GM18502 (cell line): ENCODE results near the gene CEP250.

Source experiments
- ATAC-seq: cut with Tn5 transposase; IDR thresholded peaks from one replicate; pipeline ENCODE4 v1.9.1; 2021; ENCODE audit warnings: mild to moderate bottlenecking; ENCODE audit not compliant: unreplicated experiment, poor library complexity

The CEP250 gene

DNA sequence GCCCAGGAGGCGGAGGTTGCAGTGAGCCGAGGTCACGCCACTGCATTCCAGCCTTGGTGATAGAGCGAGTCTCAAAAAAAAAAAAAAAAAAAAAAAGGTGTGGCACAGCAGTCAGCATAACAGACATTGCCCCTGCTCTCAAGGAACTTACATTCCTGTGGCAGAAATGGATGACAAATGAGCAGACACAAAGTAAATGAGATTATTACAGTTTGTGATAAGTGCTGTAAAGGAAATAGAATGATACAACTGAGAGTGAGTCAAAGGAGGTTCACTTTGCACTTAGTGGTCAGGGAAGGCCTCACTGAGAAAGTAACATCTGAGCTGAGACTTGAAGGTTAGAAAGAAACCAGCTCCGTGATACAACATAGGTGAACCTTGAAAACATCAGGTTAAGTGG is 36.4 kb downstream of the CEP250 start:
- ATAC-seq: no peak

DNA sequence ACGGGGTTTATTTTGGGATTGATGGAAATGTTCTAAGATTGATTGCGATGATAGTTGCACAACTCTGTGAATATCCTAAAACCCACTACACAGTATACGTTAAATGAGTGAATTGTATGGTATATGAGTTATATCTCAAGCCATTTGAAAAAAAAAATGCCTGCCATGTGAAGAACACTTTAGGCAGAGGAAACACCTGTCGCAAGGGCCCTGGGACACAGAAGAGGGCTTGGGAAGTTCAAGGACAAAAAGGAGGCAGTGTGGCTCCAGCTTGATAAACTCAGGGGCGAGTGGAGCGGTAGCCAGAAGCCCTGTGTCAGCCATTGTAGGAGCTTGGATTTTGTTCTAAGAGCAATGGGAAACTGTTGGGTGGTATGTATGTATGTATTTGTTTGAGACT is 37.0 kb downstream of the CEP250 start:
- no peak for ATAC-seq

- ATAC-seq: no peak
Measured at GRCh38 chr20:35496481-35496880, 41.1 kb downstream of the CEP250 start.

- no peak for ATAC-seq
Measured at GRCh38 chr20:35497320-35497719, 41.9 kb downstream of the CEP250 start.

- ATAC-seq: no peak
Measured at GRCh38 chr20:35497780-35498189, 42.4 kb downstream of the CEP250 start.

- no peak for ATAC-seq
Measured at GRCh38 chr20:35499271-35499670, 43.9 kb downstream of the CEP250 start.

DNA sequence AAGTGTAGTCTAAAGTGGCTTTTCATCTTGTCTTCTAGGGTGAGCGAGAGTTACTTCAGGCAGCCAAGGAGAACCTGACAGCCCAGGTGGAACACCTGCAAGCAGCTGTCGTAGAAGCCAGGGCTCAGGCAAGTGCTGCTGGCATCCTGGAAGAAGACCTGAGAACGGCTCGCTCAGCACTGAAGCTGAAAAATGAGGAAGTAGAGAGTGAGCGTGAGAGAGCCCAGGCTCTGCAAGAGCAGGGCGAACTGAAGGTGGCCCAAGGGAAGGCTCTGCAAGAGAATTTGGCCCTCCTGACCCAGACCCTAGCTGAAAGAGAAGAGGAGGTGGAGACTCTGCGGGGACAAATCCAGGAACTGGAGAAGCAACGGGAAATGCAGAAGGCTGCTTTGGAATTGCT is 47.0 kb downstream of the CEP250 start:
- peak; percentile 65 for ATAC-seq

- no peak for ATAC-seq
Measured at GRCh38 chr20:35503281-35503680, 47.9 kb downstream of the CEP250 start.

DNA sequence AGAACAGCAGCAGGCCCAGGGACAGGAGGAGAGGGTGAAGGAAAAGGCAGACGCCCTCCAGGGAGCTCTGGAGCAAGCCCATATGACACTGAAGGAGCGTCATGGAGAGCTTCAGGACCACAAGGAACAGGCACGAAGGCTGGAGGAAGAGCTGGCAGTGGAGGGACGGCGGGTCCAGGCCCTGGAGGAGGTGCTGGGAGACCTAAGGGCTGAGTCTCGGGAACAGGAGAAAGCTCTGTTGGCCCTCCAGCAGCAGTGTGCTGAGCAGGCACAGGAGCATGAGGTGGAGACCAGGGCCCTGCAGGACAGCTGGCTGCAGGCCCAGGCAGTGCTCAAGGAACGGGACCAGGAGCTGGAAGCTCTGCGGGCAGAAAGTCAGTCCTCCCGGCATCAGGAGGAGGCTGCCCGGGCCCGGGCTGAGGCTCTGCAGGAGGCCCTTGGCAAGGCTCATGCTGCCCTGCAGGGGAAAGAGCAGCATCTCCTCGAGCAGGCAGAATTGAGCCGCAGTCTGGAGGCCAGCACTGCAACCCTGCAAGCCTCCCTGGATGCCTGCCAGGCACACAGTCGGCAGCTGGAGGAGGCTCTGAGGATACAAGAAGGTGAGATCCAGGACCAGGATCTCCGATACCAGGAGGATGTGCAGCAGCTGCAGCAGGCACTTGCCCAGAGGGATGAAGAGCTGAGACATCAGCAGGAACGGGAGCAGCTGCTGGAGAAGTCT is 48.6 kb downstream of the CEP250 start:
- no peak for ATAC-seq

DNA sequence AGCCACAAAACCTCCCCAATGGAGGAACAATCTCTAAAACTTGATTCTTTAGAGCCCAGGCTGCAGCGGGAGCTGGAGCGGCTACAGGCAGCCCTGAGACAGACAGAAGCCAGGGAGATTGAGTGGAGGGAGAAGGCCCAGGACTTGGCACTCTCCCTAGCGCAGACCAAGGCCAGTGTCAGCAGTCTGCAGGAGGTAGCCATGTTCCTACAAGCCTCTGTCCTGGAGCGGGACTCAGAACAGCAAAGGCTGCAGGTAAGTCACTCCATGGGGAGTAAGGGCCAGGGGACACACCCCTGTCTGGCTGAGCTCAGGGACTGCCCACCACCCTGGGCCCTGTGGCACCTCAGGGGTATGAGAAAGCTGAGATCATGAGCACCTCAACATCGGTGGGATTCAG is 49.4 kb downstream of the CEP250 start:
- ATAC-seq: no peak

- no peak for ATAC-seq
Measured at GRCh38 chr20:35506179-35506578, 50.8 kb downstream of the CEP250 start.

DNA sequence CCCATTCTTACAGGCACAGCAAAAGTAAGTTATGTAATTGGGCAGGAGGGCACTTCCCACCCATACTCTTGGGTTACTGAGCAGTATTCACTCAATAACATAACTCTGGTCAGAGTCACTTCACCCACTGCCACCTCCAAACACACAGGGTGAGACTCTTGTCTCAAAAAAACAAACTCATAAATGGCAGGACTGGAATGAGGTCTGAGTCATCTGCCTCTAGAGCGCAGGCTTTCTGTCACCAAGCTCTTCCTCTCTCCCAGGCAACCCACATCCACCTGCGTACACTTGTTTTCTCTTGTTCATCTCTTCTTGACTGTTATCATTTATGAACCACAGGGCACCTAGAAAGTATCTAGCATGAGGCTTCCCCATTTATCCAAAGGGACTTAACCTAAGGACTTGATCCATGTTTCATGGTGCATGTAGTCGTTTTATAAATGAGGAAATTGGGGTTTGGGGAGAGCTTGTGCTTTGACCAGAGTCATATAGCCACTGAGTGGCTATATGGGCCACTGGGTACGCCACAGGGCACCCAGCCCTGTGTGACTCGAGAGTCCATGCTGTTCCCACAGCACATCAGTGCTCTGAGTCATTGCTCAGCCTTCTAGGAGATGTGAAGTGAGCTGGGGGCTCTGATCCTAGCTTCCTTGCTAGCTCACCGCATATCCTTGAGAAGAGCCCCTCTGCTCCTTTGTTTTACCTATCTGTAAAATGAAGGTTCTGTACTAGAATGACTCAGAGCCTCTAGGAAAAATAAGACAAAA is 51.7 kb downstream of the CEP250 start:
- no peak for ATAC-seq

- ATAC-seq: no peak
Measured at GRCh38 chr20:35508493-35509218, 53.3 kb downstream of the CEP250 start.

DNA sequence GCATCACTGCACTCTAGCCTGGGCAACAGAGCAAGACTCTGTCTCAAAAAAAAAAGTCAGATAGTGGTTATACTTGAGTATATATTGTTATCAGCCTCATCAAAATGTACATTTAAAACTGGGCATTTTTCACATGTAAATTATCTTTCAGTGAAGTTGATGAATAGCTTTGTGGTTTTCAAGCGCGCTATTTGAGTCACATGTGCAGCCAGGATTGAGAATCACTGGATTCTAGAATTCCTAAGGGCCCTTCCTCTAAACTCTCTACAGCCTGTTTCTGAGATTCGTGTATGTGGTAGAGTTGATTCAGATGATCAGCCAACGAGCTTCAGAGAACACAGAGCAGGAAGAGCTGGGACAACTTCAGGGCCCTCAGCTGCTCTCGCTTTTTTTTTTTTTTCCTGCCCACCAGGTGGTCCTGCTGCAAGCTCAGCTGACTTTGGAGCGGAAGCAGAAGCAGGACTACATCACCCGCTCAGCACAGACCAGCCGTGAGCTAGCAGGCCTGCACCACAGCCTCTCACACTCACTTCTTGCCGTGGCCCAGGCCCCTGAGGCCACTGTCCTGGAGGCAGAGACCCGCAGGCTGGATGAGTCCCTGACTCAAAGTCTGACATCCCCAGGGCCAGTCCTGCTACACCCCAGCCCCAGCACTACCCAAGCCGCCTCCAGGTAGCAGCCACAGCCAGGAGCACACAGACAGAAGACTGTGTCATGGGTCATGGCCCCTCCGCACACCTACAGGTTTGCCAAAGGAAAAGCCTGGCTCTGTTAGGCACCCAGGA is 55.7 kb downstream of the CEP250 start:
- no peak for ATAC-seq

DNA sequence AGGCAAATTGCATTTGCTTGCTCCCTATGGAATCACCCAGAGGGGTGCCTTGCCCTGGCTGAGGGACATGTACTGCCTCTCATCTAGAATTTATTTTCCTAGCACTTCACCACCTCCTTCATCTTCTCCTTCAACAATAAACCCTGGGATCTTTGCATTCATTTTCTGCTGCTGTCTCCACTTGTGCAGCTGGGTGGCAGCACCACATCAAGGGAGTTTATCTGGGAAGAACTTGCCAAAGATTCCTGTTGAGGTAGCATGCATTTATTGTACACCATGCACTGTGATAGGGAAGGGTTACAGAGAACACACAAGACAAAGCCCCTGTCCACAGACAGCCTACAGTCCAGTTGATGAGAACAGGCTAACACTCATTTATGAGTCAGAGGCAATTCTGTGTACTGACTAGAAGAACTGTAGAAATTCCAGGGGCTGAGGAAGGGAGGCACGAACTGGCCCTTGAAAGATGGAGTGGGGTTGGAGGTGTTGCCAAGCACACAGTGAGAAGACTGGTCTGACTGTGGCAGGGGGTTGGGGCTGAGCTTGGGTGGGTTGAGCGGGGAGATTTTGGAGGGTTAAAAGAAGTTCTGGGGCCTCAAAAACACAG is 56.5 kb downstream of the CEP250 start:
- no peak for ATAC-seq

DNA sequence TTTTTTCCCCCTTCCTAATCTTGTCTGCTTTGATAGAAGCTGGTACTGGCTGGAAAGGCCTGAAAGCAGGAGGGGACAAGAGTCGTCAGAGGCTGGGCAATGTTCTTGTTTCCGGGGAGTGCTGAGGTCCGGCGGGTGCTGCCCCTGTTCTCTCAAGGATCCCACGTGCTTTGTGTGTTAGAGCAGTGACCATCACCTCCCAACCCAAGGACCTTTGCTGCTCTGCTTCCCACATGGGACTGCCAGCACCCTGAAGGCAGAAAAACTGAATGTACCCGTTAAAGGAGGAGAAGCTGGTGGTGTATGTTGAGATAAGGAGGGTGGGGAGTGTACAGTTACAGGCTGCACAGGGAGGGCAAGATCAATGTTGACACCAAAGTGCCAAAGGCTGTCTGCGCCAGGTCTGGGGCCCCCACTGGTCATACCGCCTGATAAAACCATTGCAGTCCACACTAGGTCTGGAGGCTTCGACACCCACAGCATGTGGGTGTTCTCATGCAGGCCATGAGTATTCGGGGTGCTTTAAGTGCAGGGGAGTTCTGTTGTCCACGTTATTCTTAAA is 59.1 kb downstream of the CEP250 start:
- no peak for ATAC-seq

DNA sequence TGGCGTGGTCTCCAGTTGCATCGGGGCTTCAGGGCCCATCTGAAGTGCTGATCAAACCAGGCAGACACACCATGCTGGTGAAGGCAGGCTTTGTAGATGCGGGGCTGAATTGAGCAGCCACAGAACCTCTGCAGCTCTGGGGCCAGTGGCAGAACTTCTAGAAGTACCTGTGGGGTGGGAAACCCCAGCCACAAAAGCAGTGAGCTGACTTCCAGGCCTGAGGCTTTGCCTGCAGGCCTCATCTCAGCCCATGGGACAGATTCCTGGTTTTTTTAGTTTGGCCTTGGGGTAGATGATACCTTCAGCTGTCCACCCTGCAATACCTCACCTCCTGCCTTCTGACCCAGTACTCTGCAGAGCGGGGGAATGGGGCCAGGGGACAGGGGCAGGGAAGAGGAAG is 59.9 kb downstream of the CEP250 start:
- ATAC-seq: no peak

- ATAC-seq: no peak
Measured at GRCh38 chr20:35515949-35516645, 60.7 kb downstream of the CEP250 start.

DNA sequence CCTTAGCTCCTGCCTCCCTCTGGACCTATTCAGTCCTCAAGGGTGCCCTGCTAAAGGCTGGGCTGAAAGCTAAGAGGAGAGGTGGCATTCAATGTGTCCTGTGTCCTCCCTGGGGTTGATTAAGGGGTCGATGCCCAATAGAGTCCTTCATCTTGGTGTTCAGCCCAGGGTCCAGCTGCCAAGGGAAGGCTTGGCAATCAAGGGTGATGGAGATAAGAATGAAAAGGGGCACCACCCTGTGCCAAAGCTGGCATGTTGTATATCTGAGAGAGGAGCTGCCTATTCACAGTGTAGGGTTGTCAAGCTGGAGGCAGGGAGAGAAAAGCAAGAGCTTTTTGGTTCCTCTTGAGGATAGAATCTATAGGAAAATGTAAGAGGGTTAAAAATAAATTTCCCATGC is 61.7 kb downstream of the CEP250 start:
- no peak for ATAC-seq
